Measurements from ENCODE around the gene FCRLB. TPM values are rescaled to one million over a fixed set of nuclear protein-coding genes. Genes with fewer than 3 reads are reported as not detected.
"Not testable (repeated sequence)": the region's sequence is repeated elsewhere in the genome, so short reads cannot be mapped to it uniquely, and the experiment has no call there.

Gene FCRLB
- total RNA-seq, 4 donors from 2014 or later, result 0.64 TPM; not detected in 3

GRCh38 chr1:161768461-161768860 is 47.1 kb downstream of the FCRLB start:
- Histone ChIP-seq H3K4me3 (no peak overlapping the region), H3K27me3 (no peaks in the 10 kb centered on the region), H3K4me1 (peaks cover 11 to 37% (median 16%) of the 10 kb centered on the region in 4 donors), H3K27ac (no peak overlapping the region), H3K36me3 (no peaks in the 10 kb centered on the region), H3K9me3 (no peaks in the 10 kb centered on the region)
- in situ Hi-C loops (cut with MboI; ENCODE audit: low pct_ligation_motif_present in 1 of 4, low pct_unique_long_range_greater_than_20kb in 1 of 4, low sequenced_read_pairs in 3 of 4) (no loop called here), intact Hi-C loops (cut with DNase I; ENCODE audit: low total_unique reads) (no loop called here)
- TF ChIP-seq CTCF (IDR thresholded peaks at IDR 0.05) (no peak), POLR2AphosphoS5 (IDR thresholded peaks at IDR 0.05) (no peak), POLR2A (IDR thresholded peaks at IDR 0.05) (no peak), EP300 (IDR thresholded peaks at IDR 0.05; ENCODE audit: low read depth) (no peak)
- no peak for DNase-seq
- 91 to 97% methylated on average over 5 of the region's 5 CpGs for WGBS, 2 donors (ENCODE audit: low coverage in 1 of 2)

- no peaks in the 10 kb centered on the region for H3K27me3 ChIP-seq
- no peak overlapping the region for H3K27ac ChIP-seq
- in situ Hi-C loops (cut with MboI; ENCODE audit: low pct_ligation_motif_present in 1 of 4, low pct_unique_long_range_greater_than_20kb in 1 of 4, low sequenced_read_pairs in 3 of 4), result no loop called here
- intact Hi-C loops (cut with DNase I; ENCODE audit: low total_unique reads), result no loop called here
- H3K36me3 ChIP-seq, result no peaks in the 10 kb centered on the region
- no peak overlapping the region for H3K4me3 ChIP-seq
- TF ChIP-seq POLR2A (IDR thresholded peaks at IDR 0.05) (no peak), EP300 (IDR thresholded peaks at IDR 0.05; ENCODE audit: low read depth) (no peak), CTCF (IDR thresholded peaks at IDR 0.05) (no peak), POLR2AphosphoS5 (IDR thresholded peaks at IDR 0.05) (no peak)
- H3K4me1 ChIP-seq, result peaks cover 11 to 37% (median 16%) of the 10 kb centered on the region in 4 donors
- DNase-seq, result no peak
- H3K9me3 ChIP-seq, result no peaks in the 10 kb centered on the region
Measured at GRCh38 chr1:161768986-161769672, 47.8 kb downstream of the FCRLB start.

- H3K4me3 ChIP-seq; H3K36me3 ChIP-seq; DNase-seq; intact Hi-C loops (cut with DNase I; ENCODE audit: low total_unique reads); H3K9me3 ChIP-seq; H3K27me3 ChIP-seq; in situ Hi-C loops (cut with MboI; ENCODE audit: low pct_ligation_motif_present in 1 of 4, low pct_unique_long_range_greater_than_20kb in 1 of 4, low sequenced_read_pairs in 3 of 4); H3K27ac ChIP-seq: not testable (repeated sequence)
- peaks cover 11 to 38% (median 16%) of the 10 kb centered on the region in 4 donors for H3K4me1 ChIP-seq
- WGBS, 2 donors (ENCODE audit: low coverage in 1 of 2), result 80 to 89% methylated on average over 1 to 5 of the region's 5 CpGs
Measured at GRCh38 chr1:161769673-161770045, 48.3 kb downstream of the FCRLB start.

- TF ChIP-seq POLR2AphosphoS5 (IDR thresholded peaks at IDR 0.05) (no peak), CTCF (IDR thresholded peaks at IDR 0.05) (no peak), POLR2A (IDR thresholded peaks at IDR 0.05) (no peak), EP300 (IDR thresholded peaks at IDR 0.05; ENCODE audit: low read depth) (no peak)
- WGBS, 2 donors (ENCODE audit: low coverage in 1 of 2), result 93 to 96% methylated on average over 3 of the region's 3 CpGs
- H3K36me3 ChIP-seq, result no peaks in the 10 kb centered on the region
Measured at GRCh38 chr1:161770250-161770649, 48.9 kb downstream of the FCRLB start.

GRCh38 chr1:161771161-161771560 is 49.8 kb downstream of the FCRLB start:
- no peak for TF ChIP-seq EP300 (IDR thresholded peaks at IDR 0.05; ENCODE audit: low read depth)
- TF ChIP-seq POLR2AphosphoS5 (IDR thresholded peaks at IDR 0.05), result no peak
- no peak for TF ChIP-seq CTCF (IDR thresholded peaks at IDR 0.05)
- TF ChIP-seq POLR2A (IDR thresholded peaks at IDR 0.05), result no peak
- no peak overlapping the region for H3K4me3 ChIP-seq
- H3K36me3 ChIP-seq, result no peaks in the 10 kb centered on the region
- peaks cover 11 to 41% (median 16%) of the 10 kb centered on the region in 4 donors for H3K4me1 ChIP-seq
- WGBS, 2 donors (ENCODE audit: low coverage in 1 of 2), result 67 to 73% methylated on average over 5 of the region's 5 CpGs
- intact Hi-C loops (cut with DNase I; ENCODE audit: low total_unique reads), result no loop called here
- H3K27ac ChIP-seq, result peak overlapping the region in 1 of 4 donors; percentile 42
- no peaks in the 10 kb centered on the region for H3K27me3 ChIP-seq
- H3K9me3 ChIP-seq, result no peaks in the 10 kb centered on the region
- in situ Hi-C loops (cut with MboI; ENCODE audit: low pct_ligation_motif_present in 1 of 4, low pct_unique_long_range_greater_than_20kb in 1 of 4, low sequenced_read_pairs in 3 of 4), result no loop called here
- DNase-seq, result no peak

More at GRCh38 chr1:161770250-161770649, 48.9 kb downstream of the FCRLB start:
- Histone ChIP-seq H3K27ac (no peak overlapping the region), H3K9me3 (no peaks in the 10 kb centered on the region), H3K4me3 (no peak overlapping the region), H3K27me3 (no peaks in the 10 kb centered on the region), H3K4me1 (peaks cover 11 to 41% (median 16%) of the 10 kb centered on the region in 4 donors)
- in situ Hi-C loops (cut with MboI; ENCODE audit: low pct_ligation_motif_present in 1 of 4, low pct_unique_long_range_greater_than_20kb in 1 of 4, low sequenced_read_pairs in 3 of 4) (no loop called here), intact Hi-C loops (cut with DNase I; ENCODE audit: low total_unique reads) (no loop called here)
- no peak for DNase-seq

Data from transverse colon (tissue), 4 donors.